HEK293 (cell line): ENCODE measurements around the gene ENO2.

Source experiments
- AEBP2 ChIP-seq: fragments of 450-650 bp; formaldehyde crosslinking; IDR thresholded peaks from 2 replicates; pipeline ENCODE4 v1.5.1; 2016; ENCODE audit warnings: missing biosample characterization, missing genetic modification characterization, borderline replicate concordance
- BCL11A ChIP-seq: fragments of 450-650 bp; formaldehyde crosslinking; IDR thresholded peaks from 2 replicates; pipeline ENCODE4 v1.5.1; 2016; ENCODE audit warnings: low read depth, missing biosample characterization, missing genetic modification characterization
- CTCF ChIP-seq: fragments of 450-650 bp; formaldehyde crosslinking; IDR thresholded peaks from 2 replicates; pipeline ENCODE4 v1.5.1; 2016; ENCODE audit warnings: missing biosample characterization, missing genetic modification characterization
- HIC1 ChIP-seq: fragments of 450-650 bp; formaldehyde crosslinking; IDR thresholded peaks from 2 replicates; pipeline ENCODE4 v1.5.1; 2016; ENCODE audit warnings: missing biosample characterization, missing genetic modification characterization
- IKZF3 ChIP-seq: fragments of 450-650 bp; IDR thresholded peaks from 2 replicates; pipeline ENCODE4 v1.5.0; 2018; ENCODE audit warnings: missing biosample characterization, mild to moderate bottlenecking, missing genetic modification characterization, moderate library complexity
- KLF17 ChIP-seq: fragments of 450-650 bp; formaldehyde crosslinking; IDR thresholded peaks from 2 replicates; pipeline ENCODE4 v1.5.1; 2016; ENCODE audit warnings: missing biosample characterization, missing genetic modification characterization
- KLF9 ChIP-seq: fragments of 450-650 bp; formaldehyde crosslinking; IDR thresholded peaks from 2 replicates; pipeline ENCODE4 v1.5.1; 2016; ENCODE audit warnings: missing biosample characterization, missing genetic modification characterization, low read depth
- PRDM4 ChIP-seq: fragments of 450-650 bp; formaldehyde crosslinking; IDR thresholded peaks from 2 replicates; pipeline ENCODE4 v1.5.1; 2017; ENCODE audit warnings: missing biosample characterization, missing genetic modification characterization
- PRDM6 ChIP-seq: fragments of 450-650 bp; formaldehyde crosslinking; IDR thresholded peaks from 2 replicates; pipeline ENCODE4 v1.5.1; 2017; ENCODE audit warnings: missing biosample characterization, missing genetic modification characterization
- WT1 ChIP-seq: fragments of 450-650 bp; formaldehyde crosslinking; IDR thresholded peaks from 2 replicates; pipeline ENCODE4 v1.5.1; 2016; ENCODE audit warnings: missing biosample characterization, missing genetic modification characterization
- ZBTB1 ChIP-seq: fragments of 450-650 bp; formaldehyde crosslinking; IDR thresholded peaks from 2 replicates; pipeline ENCODE4 v1.5.1; 2016; ENCODE audit warnings: missing biosample characterization, missing genetic modification characterization
- ZBTB11 ChIP-seq: fragments of 450-650 bp; formaldehyde crosslinking; conservative IDR thresholded peaks from 2 replicates; pipeline ENCODE4 v1.5.1; 2016; ENCODE audit warnings: low read depth, missing biosample characterization, missing genetic modification characterization
- ZBTB20 ChIP-seq: fragments of 450-650 bp; formaldehyde crosslinking; IDR thresholded peaks from 2 replicates; pipeline ENCODE4 v1.5.1; 2016; ENCODE audit warnings: missing biosample characterization, missing genetic modification characterization
- ZEB2 ChIP-seq: fragments of 450-650 bp; formaldehyde crosslinking; IDR thresholded peaks from 2 replicates; pipeline ENCODE4 v1.5.1; 2016; ENCODE audit warnings: missing biosample characterization, missing genetic modification characterization
- ZNF140 ChIP-seq: fragments of 450-650 bp; formaldehyde crosslinking; IDR thresholded peaks from 2 replicates; pipeline ENCODE4 v1.5.1; 2016; ENCODE audit warnings: missing biosample characterization, missing genetic modification characterization
- ZNF169 ChIP-seq: fragments of 450-650 bp; formaldehyde crosslinking; IDR thresholded peaks from 2 replicates; pipeline ENCODE4 v1.5.1; 2016; ENCODE audit warnings: missing biosample characterization, missing genetic modification characterization
- ZNF175 ChIP-seq: fragments of 450-650 bp; formaldehyde crosslinking; IDR thresholded peaks from 2 replicates; pipeline ENCODE4 v1.5.1; 2016; ENCODE audit warnings: missing biosample characterization, missing genetic modification characterization
- ZNF324 ChIP-seq: fragments of 450-650 bp; formaldehyde crosslinking; IDR thresholded peaks from 2 replicates; pipeline ENCODE4 v1.5.1; 2016; ENCODE audit warnings: missing biosample characterization, missing genetic modification characterization
- ZNF366 ChIP-seq: fragments of 450-650 bp; formaldehyde crosslinking; conservative IDR thresholded peaks from 2 replicates; pipeline ENCODE4 v1.5.1; 2016; ENCODE audit warnings: missing biosample characterization, missing genetic modification characterization
- ZNF626 ChIP-seq: fragments of 450-650 bp; sonication (Bioruptor Pico); formaldehyde crosslinking; IDR thresholded peaks from 2 replicates; pipeline ENCODE4 v1.5.1; 2018; ENCODE audit warnings: missing biosample characterization, missing genetic modification characterization, inconsistent platforms
- ZNF747 ChIP-seq: fragments of 450-650 bp; formaldehyde crosslinking; IDR thresholded peaks from 2 replicates; pipeline ENCODE4 v1.5.1; 2016; ENCODE audit warnings: missing biosample characterization, missing genetic modification characterization

Gene ENO2

GRCh38 chr12:6927379-6928021 lies 13.1 kb downstream of the ENO2 start, which contains the start of gene ATN1 (continued):
- TF ChIP-seq HIC1 (tag by site-specific recombination) (peak; percentile 52; the same call in 1 of the 2 replicates), ZNF366 (peak; percentile 97), PRDM6 (tag by site-specific recombination) (no peak), ZNF169 (no peak), ZNF175 (no peak), WT1 (peak; percentile 74; the same call in 1 of the 2 replicates), CTCF (0 out of 2 replicates have a peak, but pooled peaks have one; percentile 38), ZNF747 (tag by site-specific recombination) (no peak), BCL11A (0 out of 2 replicates have a peak, but pooled peaks have one; percentile 50), ZBTB11 (peak; percentile 68; the same call in 1 of the 2 replicates), ZEB2 (tag by site-specific recombination) (peak; percentile 87; the same call in 1 of the 2 replicates), IKZF3 (tag by site-specific recombination) (peak; percentile 84; the same call in 1 of the 2 replicates), ZBTB1 (tag by site-specific recombination) (0 out of 2 replicates have a peak, but pooled peaks have one; percentile 62), KLF17 (tag by site-specific recombination) (peak; percentile 94; the same call in 1 of the 2 replicates), AEBP2 (tag by site-specific recombination) (no peak), KLF9 (tag by site-specific recombination) (peak; percentile 63; the same call in 1 of the 2 replicates), ZNF324 (tag by site-specific recombination) (no peak; the same call in 1 of the 2 replicates), PRDM4 (tag by site-specific recombination) (peak; percentile 53; the same call in 1 of the 2 replicates), ZNF140 (tag by site-specific recombination) (no peak), ZNF626 (tag by site-specific recombination) (no peak), ZBTB20 (tag by site-specific recombination) (peak; percentile 92)
